DND-41 (cell line): ENCODE data around the gene VWA2.

Source experiments
- EZH2 ChIP-seq: IDR thresholded peaks from 3 replicates; pipeline ENCODE4 v1.6.1; 2012; ENCODE audit warnings: borderline replicate concordance, low read depth, mild to moderate bottlenecking, moderate library complexity, low read length, inconsistent platforms; ENCODE audit not compliant: severe bottlenecking
- TF ChIP-seq, protein P1 (sequence below): IDR thresholded peaks from 2 replicates; pipeline ENCODE4 v1.5.1; 2012; ENCODE audit warnings: borderline replicate concordance, low read length, moderate library complexity, mild to moderate bottlenecking; ENCODE audit not compliant: poor library complexity, severe bottlenecking; ENCODE audit errors: extremely low read depth

DNA sequence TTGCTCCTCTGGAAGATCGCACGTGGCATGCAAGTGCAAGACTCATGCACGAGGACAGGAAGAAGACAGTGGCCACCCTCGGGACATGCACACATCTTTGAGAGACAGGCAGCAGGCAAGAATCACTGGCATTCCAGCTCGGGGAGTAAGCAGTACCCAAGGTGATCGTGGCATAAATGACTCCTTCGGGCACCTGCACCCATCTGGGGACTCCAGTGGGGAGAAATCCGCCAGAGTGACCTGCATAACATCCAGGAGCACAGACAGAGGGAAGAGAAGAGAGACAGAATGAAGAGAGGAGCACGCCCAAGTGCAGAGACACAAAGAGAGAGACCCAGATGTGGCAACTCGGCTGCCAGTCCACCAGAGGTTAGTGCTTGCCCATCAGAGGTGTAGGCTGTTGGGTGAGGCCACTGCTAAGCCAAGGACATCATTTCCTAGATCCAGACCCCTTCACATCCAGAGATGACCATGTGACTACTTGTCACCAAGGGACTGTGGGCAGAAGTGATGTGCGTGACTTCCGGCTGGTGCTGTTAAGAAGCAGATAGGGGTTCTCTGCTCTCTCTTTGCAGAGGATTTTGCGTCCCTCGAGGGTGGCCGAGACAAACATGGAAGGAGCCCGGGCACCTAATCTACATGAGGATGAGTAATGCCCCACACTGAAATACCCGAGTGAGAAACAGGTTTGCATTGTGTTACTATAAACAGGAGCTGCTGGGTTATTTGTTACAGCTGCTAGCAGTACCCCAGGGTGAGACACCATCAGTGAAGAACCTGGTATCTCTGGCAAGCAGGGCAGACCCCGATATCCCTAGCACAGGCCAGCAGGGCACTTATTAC lies 80.6 kb downstream of the VWA2 start:
- TF ChIP-seq EZH2: no peak
- TF ChIP-seq, protein P1, sequence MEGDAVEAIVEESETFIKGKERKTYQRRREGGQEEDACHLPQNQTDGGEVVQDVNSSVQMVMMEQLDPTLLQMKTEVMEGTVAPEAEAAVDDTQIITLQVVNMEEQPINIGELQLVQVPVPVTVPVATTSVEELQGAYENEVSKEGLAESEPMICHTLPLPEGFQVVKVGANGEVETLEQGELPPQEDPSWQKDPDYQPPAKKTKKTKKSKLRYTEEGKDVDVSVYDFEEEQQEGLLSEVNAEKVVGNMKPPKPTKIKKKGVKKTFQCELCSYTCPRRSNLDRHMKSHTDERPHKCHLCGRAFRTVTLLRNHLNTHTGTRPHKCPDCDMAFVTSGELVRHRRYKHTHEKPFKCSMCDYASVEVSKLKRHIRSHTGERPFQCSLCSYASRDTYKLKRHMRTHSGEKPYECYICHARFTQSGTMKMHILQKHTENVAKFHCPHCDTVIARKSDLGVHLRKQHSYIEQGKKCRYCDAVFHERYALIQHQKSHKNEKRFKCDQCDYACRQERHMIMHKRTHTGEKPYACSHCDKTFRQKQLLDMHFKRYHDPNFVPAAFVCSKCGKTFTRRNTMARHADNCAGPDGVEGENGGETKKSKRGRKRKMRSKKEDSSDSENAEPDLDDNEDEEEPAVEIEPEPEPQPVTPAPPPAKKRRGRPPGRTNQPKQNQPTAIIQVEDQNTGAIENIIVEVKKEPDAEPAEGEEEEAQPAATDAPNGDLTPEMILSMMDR: no peak
